Trophoblast cell (in vitro differentiated cells and primary cell): ENCODE data around the gene DOCK3. TPM values are rescaled to one million over a fixed set of nuclear protein-coding genes. Genes with fewer than 3 reads are reported as not detected.

ENCODE experiments used
- DNase-seq, 2 donors: peaks; one replicate each; pipeline ENCODE4 v3.0.0-alpha.2; 2016
- H2AFZ ChIP-seq: 2 replicates; pipeline ENCODE4 v1.6.1; 2013; ENCODE audit warnings: low read length, moderate library complexity, mild to moderate bottlenecking; ENCODE audit not compliant: insufficient read depth, poor library complexity
- H2AK5ac ChIP-seq: 2 replicates; pipeline ENCODE4 v1.6.1; 2013; ENCODE audit warnings: mild to moderate bottlenecking, low read length
- H2BK120ac ChIP-seq: 2 replicates; pipeline ENCODE4 v1.6.1; 2013; ENCODE audit warnings: low read length, mild to moderate bottlenecking, moderate library complexity; ENCODE audit not compliant: insufficient read depth, poor library complexity
- H2BK12ac ChIP-seq: 2 replicates; pipeline ENCODE4 v1.6.1; 2013; ENCODE audit warnings: mild to moderate bottlenecking, low read length, moderate library complexity
- H2BK5ac ChIP-seq: 2 replicates; pipeline ENCODE4 v1.6.1; 2013; ENCODE audit warnings: low read length, low read depth, moderate library complexity, mild to moderate bottlenecking; ENCODE audit not compliant: poor library complexity
- H3K14ac ChIP-seq: 2 replicates; pipeline ENCODE4 v1.6.1; 2013; ENCODE audit warnings: mild to moderate bottlenecking, low read length
- H3K18ac ChIP-seq: 2 replicates; pipeline ENCODE4 v1.6.1; 2013; ENCODE audit warnings: mild to moderate bottlenecking, low read length
- H3K23ac ChIP-seq: 2 replicates; pipeline ENCODE4 v1.6.1; 2013; ENCODE audit warnings: low read length
- H3K27ac ChIP-seq: 2 replicates; pipeline ENCODE4 v1.5.1; 2013; ENCODE audit warnings: low read depth, mild to moderate bottlenecking, inconsistent platforms, low read length, moderate library complexity
- H3K27me3 ChIP-seq: 2 replicates; pipeline ENCODE4 v1.6.1; 2013; ENCODE audit warnings: inconsistent platforms, mild to moderate bottlenecking, low read length, moderate library complexity; ENCODE audit not compliant: insufficient read depth
- H3K36me3 ChIP-seq, 2 experiments: 1 replicate in 1 of 2; 2 replicates in 1 of 2; pipeline ENCODE4 v1.6.1; 2013; ENCODE audit warnings: low read length in 2 of 2, mild to moderate bottlenecking in 2 of 2, moderate library complexity in 1 of 2; ENCODE audit not compliant: insufficient read depth in 2 of 2, control insufficient read depth in 1 of 2
- H3K4ac ChIP-seq: 2 replicates; pipeline ENCODE4 v1.6.1; 2013; ENCODE audit warnings: low read depth, mild to moderate bottlenecking, low read length, moderate library complexity
- H3K4me1 ChIP-seq, 2 experiments: 1 replicate in 1 of 2; 2 replicates in 1 of 2; pipeline ENCODE4 v1.6.1; 2013; ENCODE audit warnings: low read length in 2 of 2, mild to moderate bottlenecking in 2 of 2, moderate library complexity in 1 of 2; ENCODE audit not compliant: insufficient read depth in 2 of 2, control insufficient read depth in 1 of 2
- H3K4me2 ChIP-seq: 2 replicates; pipeline ENCODE4 v1.6.1; 2013; ENCODE audit warnings: inconsistent platforms, mild to moderate bottlenecking, low read length, moderate library complexity
- H3K4me3 ChIP-seq: 2 replicates; pipeline ENCODE4 v1.5.1; 2013; ENCODE audit warnings: mild to moderate bottlenecking, low read depth, low read length, inconsistent platforms
- H3K79me1 ChIP-seq: one replicate; pipeline ENCODE4 v1.6.1; 2013; ENCODE audit warnings: low read length
- H3K79me2 ChIP-seq: 2 replicates; pipeline ENCODE4 v1.6.1; 2013; ENCODE audit warnings: low read length, mild to moderate bottlenecking; ENCODE audit not compliant: control insufficient read depth, insufficient read depth, poor library complexity
- H3K9ac ChIP-seq: 2 replicates; pipeline ENCODE4 v1.6.1; 2013; ENCODE audit warnings: mild to moderate bottlenecking, low read length
- H3K9me3 ChIP-seq: 2 replicates; pipeline ENCODE4 v1.6.1; 2013; ENCODE audit warnings: low read depth, mild to moderate bottlenecking, control low read depth, inconsistent platforms, low read length; ENCODE audit not compliant: insufficient read depth
- H4K12ac ChIP-seq: 2 replicates; pipeline ENCODE4 v1.6.1; 2013; ENCODE audit warnings: low read depth, mild to moderate bottlenecking, low read length, moderate library complexity
- H4K8ac ChIP-seq: 2 replicates; pipeline ENCODE4 v1.6.1; 2013; ENCODE audit warnings: low read depth, mild to moderate bottlenecking, low read length, moderate library complexity
- H4K91ac ChIP-seq: one replicate; pipeline ENCODE4 v1.6.1; 2013; ENCODE audit warnings: low read depth, mild to moderate bottlenecking, low read length, moderate library complexity
- WGBS: extraction: QIAGEN DNeasy Blood & Tissue Kit; methylation state at CpG from one replicate; pipeline ENCODE4 v1.1.7; 2013; ENCODE audit warnings: missing lambda C conversion rate; ENCODE audit not compliant: insufficient read length, insufficient coverage; ENCODE audit errors: extremely low coverage; 5-methylcytosine and 5-hydroxymethylcytosine counted together
- polyA plus RNA-seq: library from polyadenylated mRNA; stranded (reverse); fragments of 200-250 nt; gene quantifications from 2 replicates; pipeline ENCODE4 v1.2.3, GENCODE V29; 2013

The DOCK3 gene
- polyA plus RNA-seq = 3.5 and 3.6 TPM in 2 replicates

GRCh38 chr3:50674349-50675178 lies at the start of gene DOCK3:
TSS of gene DOCK3 (plus strand) at chr3:50674927. CDS start at chr3:50675264, 337 bp downstream.
- H3K9ac ChIP-seq = peak within 1 kb of the TSS; percentile 85
- peak; percentile 42 to 68 for DNase-seq
- peak within 1 kb of the TSS; percentile 92 for H3K4me2 ChIP-seq
- H4K91ac ChIP-seq = peak within 1 kb of the TSS; percentile 70
- H4K8ac ChIP-seq = peak within 1 kb of the TSS; percentile 86
- no peaks in the 10 kb centered on the region for H3K36me3 ChIP-seq
- H2BK120ac ChIP-seq = peak within 1 kb of the TSS; percentile 58
- peak within 1 kb of the TSS; percentile 80 for H3K14ac ChIP-seq
- H2BK5ac ChIP-seq = no peak within 1 kb of the TSS
- peaks cover 3 to 4% of the 10 kb centered on the region in 2 experiments for H3K4me1 ChIP-seq
- H3K23ac ChIP-seq = no peak within 1 kb of the TSS
- H3K27ac ChIP-seq = peak within 1 kb of the TSS; percentile 34
- peak within 1 kb of the TSS; percentile 70 for H3K4ac ChIP-seq
- H2AK5ac ChIP-seq = no peak within 1 kb of the TSS
- H2BK12ac ChIP-seq = peak within 1 kb of the TSS; percentile 58
- no peaks in the 10 kb centered on the region for H3K9me3 ChIP-seq
- H3K4me3 ChIP-seq = peak within 1 kb of the TSS; percentile 88
- no peak within 1 kb of the TSS for H4K12ac ChIP-seq
- H3K18ac ChIP-seq = peak within 1 kb of the TSS; percentile 96
- no peaks in the 10 kb centered on the region for H3K27me3 ChIP-seq
- H3K79me2 ChIP-seq = peaks cover 2% of the 10 kb centered on the region
- H2AFZ ChIP-seq = peak within 1 kb of the TSS; percentile 94
- WGBS = no CpG with 5 or more reads among the region's 89 CpGs
- peaks cover 6% of the 10 kb centered on the region for H3K79me1 ChIP-seq

- no peak overlapping the region for H2AFZ ChIP-seq
- H3K4me3 ChIP-seq = no peak overlapping the region
- H3K4me1 ChIP-seq = peaks cover 14 to 17% of the 10 kb centered on the region in 2 experiments
- no peak overlapping the region for H4K12ac ChIP-seq
- H2BK12ac ChIP-seq = peak overlapping the region; percentile 47
- no peak overlapping the region for H3K4ac ChIP-seq
- H3K27ac ChIP-seq = no peak overlapping the region
- DNase-seq = no peak
- peak overlapping the region; percentile 27 for H2AK5ac ChIP-seq
- no peak overlapping the region for H4K8ac ChIP-seq
- peaks cover 2% of the 10 kb centered on the region for H3K9me3 ChIP-seq
- H3K79me1 ChIP-seq = no peaks in the 10 kb centered on the region
- H3K4me2 ChIP-seq = no peak overlapping the region
- H4K91ac ChIP-seq = no peak overlapping the region
- H3K36me3 ChIP-seq = no peaks in the 10 kb centered on the region
- H3K18ac ChIP-seq = no peak overlapping the region
- no peak overlapping the region for H3K23ac ChIP-seq
- peak overlapping the region; percentile 20 for H3K14ac ChIP-seq
- no peak overlapping the region for H2BK5ac ChIP-seq
- H3K27me3 ChIP-seq = no peaks in the 10 kb centered on the region
- no CpG with 5 or more reads among the region's 18 CpGs for WGBS
- no peak overlapping the region for H3K9ac ChIP-seq
- peaks cover 2% of the 10 kb centered on the region for H3K79me2 ChIP-seq
- H2BK120ac ChIP-seq = no peak overlapping the region
Measured at GRCh38 chr3:50625231-50626182, 49.2 kb upstream of the DOCK3 start.

- Histone ChIP-seq H3K27me3 (no peaks in the 10 kb centered on the region), H3K4ac (no peak overlapping the region), H4K91ac (no peak overlapping the region), H2BK12ac (no peak overlapping the region), H3K4me2 (no peak overlapping the region), H3K36me3 (no peaks in the 10 kb centered on the region), H2BK120ac (no peak overlapping the region), H3K27ac (no peak overlapping the region), H2AK5ac (no peak overlapping the region), H3K14ac (no peak overlapping the region), H4K8ac (no peak overlapping the region), H3K23ac (no peak overlapping the region), H3K9me3 (peaks cover 2% of the 10 kb centered on the region), H3K18ac (no peak overlapping the region), H3K4me3 (peak overlapping the region; percentile 18), H3K4me1 (peaks cover 14 to 17% of the 10 kb centered on the region in 2 experiments), H3K79me2 (peaks cover 2% of the 10 kb centered on the region), H3K79me1 (no peaks in the 10 kb centered on the region), H4K12ac (no peak overlapping the region), H2AFZ (no peak overlapping the region), H2BK5ac (no peak overlapping the region), H3K9ac (no peak overlapping the region)
- WGBS = no CpG with 5 or more reads among the region's 3 CpGs
- no peak for DNase-seq
Measured at GRCh38 chr3:50626401-50626800, 48.3 kb upstream of the DOCK3 start.

- no peak overlapping the region for H2BK5ac ChIP-seq
- no peak overlapping the region for H2AFZ ChIP-seq
Measured at GRCh38 chr3:50627407-50628051, 47.2 kb upstream of the DOCK3 start.

More at GRCh38 chr3:50627407-50628051, 47.2 kb upstream of the DOCK3 start:
- no CpG with 5 or more reads among the region's 6 CpGs for WGBS
- DNase-seq = peak; percentile 41 to 44
- Histone ChIP-seq H2BK120ac (no peak overlapping the region), H3K18ac (peak overlapping the region; percentile 19), H3K4me3 (no peak overlapping the region), H3K14ac (no peak overlapping the region), H3K79me2 (peaks cover 2% of the 10 kb centered on the region), H4K91ac (no peak overlapping the region), H3K9ac (no peak overlapping the region), H3K79me1 (no peaks in the 10 kb centered on the region), H3K4ac (no peak overlapping the region), H2AK5ac (peak overlapping the region; percentile 8), H2BK12ac (no peak overlapping the region), H3K27ac (no peak overlapping the region), H3K9me3 (peaks cover 2% of the 10 kb centered on the region), H3K4me1 (peaks cover 14 to 18% of the 10 kb centered on the region in 2 experiments), H4K12ac (no peak overlapping the region), H3K36me3 (no peaks in the 10 kb centered on the region), H3K4me2 (no peak overlapping the region), H4K8ac (no peak overlapping the region), H3K27me3 (no peaks in the 10 kb centered on the region), H3K23ac (no peak overlapping the region)
